ENCODE data around the gene NPC1.

GRCh38 chr18:23570912-23571504 lies 15.3 kb downstream of the NPC1 start:
- TF ChIP-seq CTCF (IDR thresholded peaks at IDR 0.05), result no peak
- TF ChIP-seq POLR2A (IDR thresholded peaks at IDR 0.05), result no peak
- TF ChIP-seq POLR2AphosphoS5 (IDR thresholded peaks at IDR 0.05), result no peak

Data from stomach (tissue), 4 donors.